GM12874 (cell line): Measurements from ENCODE around the gene PTPN1.

ENCODE experiments used
- TF ChIP-seq, protein P1 (sequence below): IDR thresholded peaks from 2 replicates; pipeline ENCODE4 v1.5.1; 2011; ENCODE audit warnings: low read depth, mild to moderate bottlenecking, control low read depth, low read length, moderate library complexity; ENCODE audit not compliant: insufficient read depth

The PTPN1 gene

GRCh38 chr20:50572938-50573777, 63.0 kb downstream of the PTPN1 start:
- TF ChIP-seq, protein P1, sequence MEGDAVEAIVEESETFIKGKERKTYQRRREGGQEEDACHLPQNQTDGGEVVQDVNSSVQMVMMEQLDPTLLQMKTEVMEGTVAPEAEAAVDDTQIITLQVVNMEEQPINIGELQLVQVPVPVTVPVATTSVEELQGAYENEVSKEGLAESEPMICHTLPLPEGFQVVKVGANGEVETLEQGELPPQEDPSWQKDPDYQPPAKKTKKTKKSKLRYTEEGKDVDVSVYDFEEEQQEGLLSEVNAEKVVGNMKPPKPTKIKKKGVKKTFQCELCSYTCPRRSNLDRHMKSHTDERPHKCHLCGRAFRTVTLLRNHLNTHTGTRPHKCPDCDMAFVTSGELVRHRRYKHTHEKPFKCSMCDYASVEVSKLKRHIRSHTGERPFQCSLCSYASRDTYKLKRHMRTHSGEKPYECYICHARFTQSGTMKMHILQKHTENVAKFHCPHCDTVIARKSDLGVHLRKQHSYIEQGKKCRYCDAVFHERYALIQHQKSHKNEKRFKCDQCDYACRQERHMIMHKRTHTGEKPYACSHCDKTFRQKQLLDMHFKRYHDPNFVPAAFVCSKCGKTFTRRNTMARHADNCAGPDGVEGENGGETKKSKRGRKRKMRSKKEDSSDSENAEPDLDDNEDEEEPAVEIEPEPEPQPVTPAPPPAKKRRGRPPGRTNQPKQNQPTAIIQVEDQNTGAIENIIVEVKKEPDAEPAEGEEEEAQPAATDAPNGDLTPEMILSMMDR: no peak

DNA sequence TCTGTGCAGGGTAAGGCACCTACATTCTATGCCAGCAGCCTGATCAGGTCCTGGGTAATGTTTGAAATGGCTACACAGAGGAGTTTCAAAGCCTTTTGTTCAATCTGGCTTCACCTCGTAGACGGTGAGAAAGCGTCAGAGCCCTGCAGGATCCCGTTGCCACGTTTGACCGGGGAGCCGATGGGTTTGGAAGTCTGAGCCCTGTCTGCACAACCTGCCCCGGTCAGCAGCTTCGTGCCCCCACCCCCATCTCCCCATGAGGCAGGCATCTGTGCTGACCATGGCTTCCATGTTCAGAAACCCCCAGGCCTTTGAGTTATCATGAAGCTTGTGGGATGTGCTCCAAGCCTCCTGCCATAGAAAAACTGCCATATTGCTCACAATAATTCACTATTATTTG, 63.9 kb downstream of the PTPN1 start:
- TF ChIP-seq, protein P1: no peak

DNA sequence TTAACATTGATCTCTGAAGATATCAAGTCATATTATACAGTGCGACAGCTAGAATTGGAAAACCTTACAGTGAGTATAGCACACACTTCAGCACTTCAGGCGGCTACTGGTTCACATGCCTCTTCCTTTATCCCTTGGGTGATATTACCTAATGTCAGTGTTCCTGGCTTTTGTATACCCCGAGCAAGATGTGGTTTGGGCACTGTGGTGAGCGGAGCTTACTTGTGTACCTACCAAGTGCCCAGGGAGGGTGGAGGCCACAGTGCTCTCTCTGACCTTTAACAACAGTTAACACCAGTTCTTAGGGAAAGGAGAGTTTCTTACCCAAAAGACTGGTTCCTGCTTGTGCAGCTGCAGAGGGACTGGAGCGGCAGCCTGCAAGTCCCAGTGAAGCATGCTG, 64.4 kb downstream of the PTPN1 start:
- TF ChIP-seq, protein P1: no peak

- TF ChIP-seq, protein P1: peak; percentile 77
Measured at GRCh38 chr20:50575865-50576720, 65.9 kb downstream of the PTPN1 start.

- TF ChIP-seq, protein P1: no peak
Measured at GRCh38 chr20:50577175-50578018, 67.2 kb downstream of the PTPN1 start.

- TF ChIP-seq, protein P1: no peak
Measured at GRCh38 chr20:50578061-50578777, 68.0 kb downstream of the PTPN1 start.
